Skeletal muscle satellite cell (primary cell): ENCODE measurements around the gene DUSP10.
A peak's percentile ranks its signal among the peaks of the same experiment; 100 is the strongest.

ENCODE experiments used
- H3K27me3 ChIP-seq: 2 replicates; pipeline ENCODE4 v1.7.0; 2013; ENCODE audit warnings: low read length; ENCODE audit not compliant: control insufficient read depth, insufficient read depth
- H3K36me3 ChIP-seq: 2 replicates; pipeline ENCODE4 v1.7.0; 2013; ENCODE audit warnings: mild to moderate bottlenecking, control low read depth, low read length; ENCODE audit not compliant: insufficient read depth
- H3K4me1 ChIP-seq: 2 replicates; pipeline ENCODE4 v1.7.0; 2013; ENCODE audit warnings: low read length; ENCODE audit not compliant: control insufficient read depth, insufficient read depth
- H3K4me2 ChIP-seq: 2 replicates; pipeline ENCODE4 v1.7.0; 2013; ENCODE audit warnings: mild to moderate bottlenecking, low read length
- H3K4me3 ChIP-seq: 2 replicates; pipeline ENCODE4 v1.7.0; 2013; ENCODE audit warnings: low read length
- H3K9ac ChIP-seq: 2 replicates; pipeline ENCODE4 v1.7.0; 2013; ENCODE audit warnings: mild to moderate bottlenecking, low read depth, low read length, moderate library complexity
- H3K9me3 ChIP-seq: replicated peaks from 2 replicates; pipeline ENCODE4 v1.7.0; 2013; ENCODE audit warnings: mild to moderate bottlenecking, control low read depth, low read length

Gene DUSP10

DNA sequence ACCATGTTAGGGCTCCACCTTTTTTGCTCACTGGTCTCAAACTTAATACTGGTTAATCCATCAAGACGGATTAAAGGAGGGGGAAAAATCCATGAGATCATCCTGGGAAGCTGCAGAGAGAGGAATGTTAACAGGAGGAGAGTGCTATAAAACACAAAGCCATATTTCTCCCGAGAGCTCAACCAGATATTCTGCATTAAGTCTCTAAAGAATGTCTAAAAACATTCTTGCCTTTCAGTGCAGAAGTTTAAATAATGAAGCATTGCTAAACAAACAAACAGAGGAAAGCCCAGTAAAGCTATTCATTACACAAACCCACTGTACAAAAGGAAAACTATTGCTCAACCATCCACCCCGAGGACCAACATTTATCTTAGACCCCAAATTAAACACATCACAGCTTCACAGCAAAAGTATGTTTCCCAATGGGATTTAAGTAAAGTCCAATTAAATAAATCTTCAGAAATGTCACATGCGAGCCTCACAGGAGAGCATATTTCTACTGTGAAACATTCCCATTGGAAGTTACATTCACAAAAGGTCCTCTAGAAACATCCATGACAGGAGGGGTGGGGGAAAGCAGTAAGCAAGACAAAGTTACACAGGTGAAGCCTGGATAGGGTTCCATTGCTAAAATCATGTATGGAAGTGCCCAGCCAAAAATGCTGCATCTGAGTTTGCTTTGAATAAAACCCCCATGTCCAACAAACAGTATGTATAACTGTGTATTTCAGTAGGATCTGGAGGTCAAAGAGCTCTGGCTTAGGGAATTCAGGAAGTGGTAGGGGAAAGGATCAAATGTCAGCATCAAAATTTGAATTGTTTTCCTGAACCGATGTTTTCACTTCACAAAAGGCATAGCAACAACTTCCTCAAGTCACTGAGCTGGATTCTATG lies 23.3 kb downstream of the DUSP10 start:
- Histone ChIP-seq H3K9ac (peak overlapping the region; percentile 51), H3K9me3 (no peaks in the 10 kb centered on the region), H3K4me3 (peak overlapping the region; percentile 36), H3K4me2 (peak overlapping the region; percentile 63), H3K36me3 (peaks cover 47% of the 10 kb centered on the region), H3K27me3 (no peaks in the 10 kb centered on the region), H3K4me1 (peaks cover 73% of the 10 kb centered on the region)

DNA sequence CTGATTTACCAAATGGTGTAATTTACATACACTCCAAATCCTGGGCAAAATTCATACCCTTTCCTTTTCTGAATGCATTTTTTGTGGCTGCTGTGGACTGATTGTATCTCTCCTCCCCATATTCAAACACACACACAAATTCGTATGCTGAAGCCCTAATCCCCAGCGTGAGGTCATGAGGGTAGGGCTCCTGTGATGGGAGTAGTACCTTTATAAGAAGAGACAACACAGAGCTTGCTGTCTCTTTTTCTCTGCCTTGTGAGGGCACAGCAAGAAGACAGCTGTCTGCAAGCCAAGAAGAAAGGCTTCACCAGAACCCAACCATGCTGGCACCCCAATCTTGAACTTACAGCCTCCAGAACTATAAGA lies 24.4 kb downstream of the DUSP10 start:
- Histone ChIP-seq H3K4me1 (peaks cover 70% of the 10 kb centered on the region), H3K4me3 (no peak overlapping the region), H3K36me3 (peaks cover 46% of the 10 kb centered on the region), H3K4me2 (peak overlapping the region; percentile 25), H3K9ac (no peak overlapping the region), H3K9me3 (no peaks in the 10 kb centered on the region), H3K27me3 (no peaks in the 10 kb centered on the region)

DNA sequence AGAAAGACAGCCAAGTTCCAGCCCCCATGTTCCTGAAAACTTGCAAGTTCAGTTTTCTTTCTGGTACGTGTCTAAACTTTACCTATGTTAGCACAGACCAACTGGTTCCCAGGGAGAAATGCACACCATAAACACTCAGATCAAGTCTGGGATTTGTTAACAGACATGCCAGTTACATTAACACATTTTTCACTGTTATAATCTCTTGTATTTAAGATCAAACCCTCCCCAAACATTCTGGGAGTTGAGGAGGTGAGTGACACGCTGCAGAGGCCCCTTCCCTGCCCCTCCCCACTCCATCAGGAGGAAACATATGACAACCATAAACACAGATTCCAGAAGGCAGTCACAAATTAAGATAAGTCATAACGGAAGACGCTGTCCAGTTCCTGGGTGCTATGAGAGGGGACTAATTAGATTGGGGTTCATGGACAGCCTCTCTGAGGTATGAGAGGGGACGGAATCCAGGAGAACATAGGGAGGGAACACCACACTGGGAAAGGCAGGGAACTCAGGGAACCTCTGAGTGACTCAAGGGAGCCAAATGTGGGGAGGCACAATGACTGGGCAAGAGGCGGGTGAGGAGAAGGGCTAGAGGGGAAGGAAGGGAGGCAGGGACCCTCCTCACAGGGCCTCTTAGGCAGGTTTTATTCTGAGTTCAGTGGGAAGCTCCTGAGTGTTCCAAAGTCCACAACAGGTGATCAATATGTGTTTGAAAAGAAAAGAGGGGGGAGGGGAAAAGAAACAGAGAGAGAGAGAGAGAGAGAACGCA lies 25.0 kb downstream of the DUSP10 start:
- Histone ChIP-seq H3K4me3 (no peak overlapping the region), H3K4me1 (peaks cover 72% of the 10 kb centered on the region), H3K27me3 (no peaks in the 10 kb centered on the region), H3K4me2 (peak overlapping the region; percentile 25), H3K36me3 (peaks cover 42% of the 10 kb centered on the region), H3K9ac (no peak overlapping the region), H3K9me3 (no peaks in the 10 kb centered on the region)

GRCh38 chr1:221715321-221716169 lies 26.3 kb downstream of the DUSP10 start:
- Histone ChIP-seq H3K9me3 (no peaks in the 10 kb centered on the region), H3K36me3 (peaks cover 44% of the 10 kb centered on the region), H3K4me1 (peaks cover 79% of the 10 kb centered on the region), H3K4me3 (no peak overlapping the region), H3K9ac (peak overlapping the region; percentile 3), H3K4me2 (peak overlapping the region; percentile 34), H3K27me3 (no peaks in the 10 kb centered on the region)

GRCh38 chr1:221714227-221715152 lies 27.4 kb downstream of the DUSP10 start:
- Histone ChIP-seq H3K27me3 (no peaks in the 10 kb centered on the region), H3K4me3 (no peak overlapping the region), H3K36me3 (peaks cover 50% of the 10 kb centered on the region), H3K4me1 (peaks cover 69% of the 10 kb centered on the region), H3K9ac (no peak overlapping the region), H3K9me3 (no peaks in the 10 kb centered on the region), H3K4me2 (no peak overlapping the region)

DNA sequence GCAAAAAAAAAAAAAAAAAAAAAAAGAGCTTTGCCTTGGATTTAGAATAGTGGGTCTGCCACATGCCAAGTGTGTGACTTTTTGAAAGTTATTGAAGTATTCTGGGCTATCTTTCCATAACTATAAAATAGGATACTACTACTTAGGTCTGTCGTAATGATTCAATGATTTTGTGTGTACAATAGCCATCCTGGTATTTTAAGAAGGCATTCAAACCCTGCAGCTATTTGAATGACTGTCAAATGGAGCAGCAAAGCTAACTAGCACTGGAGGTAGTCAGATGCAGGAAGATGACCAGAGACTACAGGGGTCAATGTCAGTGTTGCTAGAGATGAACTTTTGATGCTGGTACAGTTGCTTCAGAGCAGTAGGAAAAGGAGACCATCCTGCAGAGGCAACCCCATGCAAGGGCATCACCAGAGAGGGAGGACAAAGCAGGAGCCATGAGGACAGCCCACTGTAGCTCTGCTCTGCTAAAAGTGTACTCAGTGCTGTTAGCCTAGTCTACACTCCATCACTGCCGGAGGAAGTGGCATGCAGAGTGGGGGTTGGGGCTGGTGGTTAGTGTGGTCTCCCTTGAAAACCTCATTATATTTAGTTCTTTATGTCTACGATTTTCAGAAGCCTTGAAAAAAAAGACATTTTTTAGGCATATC lies 29.0 kb downstream of the DUSP10 start:
- Histone ChIP-seq H3K36me3 (peaks cover 49% of the 10 kb centered on the region), H3K4me3 (no peak overlapping the region), H3K4me2 (no peak overlapping the region), H3K9me3 (no peaks in the 10 kb centered on the region), H3K4me1 (peaks cover 66% of the 10 kb centered on the region), H3K9ac (no peak overlapping the region), H3K27me3 (no peaks in the 10 kb centered on the region)

- Histone ChIP-seq H3K27me3 (no peaks in the 10 kb centered on the region), H3K36me3 (peaks cover 45% of the 10 kb centered on the region), H3K4me3 (no peak overlapping the region), H3K9ac (no peak overlapping the region), H3K9me3 (no peaks in the 10 kb centered on the region), H3K4me2 (no peak overlapping the region), H3K4me1 (peaks cover 65% of the 10 kb centered on the region)
Measured at GRCh38 chr1:221712198-221712684, 29.6 kb downstream of the DUSP10 start.

- Histone ChIP-seq H3K9me3 (no peaks in the 10 kb centered on the region), H3K4me1 (peaks cover 60% of the 10 kb centered on the region), H3K4me3 (no peak overlapping the region), H3K9ac (no peak overlapping the region), H3K27me3 (no peaks in the 10 kb centered on the region), H3K36me3 (peaks cover 44% of the 10 kb centered on the region), H3K4me2 (no peak overlapping the region)
Measured at GRCh38 chr1:221711656-221712055, 30.2 kb downstream of the DUSP10 start.

DNA sequence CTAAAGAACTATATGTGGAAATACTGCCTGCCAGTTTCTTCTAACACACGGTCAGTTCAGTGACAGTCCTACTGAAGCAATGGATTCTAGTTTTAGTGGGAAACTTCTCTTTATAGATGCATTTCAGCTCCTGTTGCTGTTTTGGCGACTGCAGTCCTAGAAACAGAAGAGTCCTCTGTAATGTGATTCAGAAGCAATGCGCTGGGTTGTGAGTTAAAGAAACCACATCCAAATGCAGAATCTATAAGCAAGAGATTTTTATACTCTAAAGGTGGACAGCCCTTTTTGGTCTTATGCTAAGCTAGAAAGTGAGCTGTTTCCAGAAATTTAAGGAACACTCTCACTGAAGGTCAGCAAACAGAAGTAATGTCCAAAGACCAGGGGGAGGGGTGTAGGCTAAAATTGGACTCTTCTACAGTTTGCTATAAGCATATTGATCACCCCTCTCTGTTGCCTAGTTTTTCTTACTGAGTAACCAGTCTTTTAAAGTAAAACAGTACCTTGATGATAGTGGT lies 30.8 kb downstream of the DUSP10 start:
- Histone ChIP-seq H3K9ac (no peak overlapping the region), H3K9me3 (no peaks in the 10 kb centered on the region), H3K4me2 (no peak overlapping the region), H3K36me3 (peaks cover 45% of the 10 kb centered on the region), H3K4me3 (no peak overlapping the region), H3K4me1 (peaks cover 54% of the 10 kb centered on the region), H3K27me3 (no peaks in the 10 kb centered on the region)

DNA sequence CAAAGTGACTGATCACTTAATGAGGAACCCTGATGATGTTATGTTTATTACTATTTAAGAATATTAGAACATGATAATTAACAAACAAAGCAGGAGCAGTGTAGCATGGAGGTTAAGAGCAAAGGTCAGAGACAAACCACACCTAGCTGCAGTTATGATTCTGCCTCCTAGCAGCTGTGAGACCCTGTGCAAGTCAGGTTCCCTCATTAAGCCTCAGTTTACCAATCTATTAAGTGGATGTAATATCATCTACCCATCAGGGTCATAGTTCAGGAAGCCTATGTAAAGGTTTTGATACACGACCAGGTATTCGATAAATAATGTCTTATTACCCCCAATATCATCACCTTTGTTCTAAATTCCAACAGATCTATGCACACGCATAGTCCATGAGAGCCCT lies 32.0 kb downstream of the DUSP10 start:
- Histone ChIP-seq H3K4me1 (peaks cover 43% of the 10 kb centered on the region), H3K4me3 (no peak overlapping the region), H3K4me2 (no peak overlapping the region), H3K36me3 (peaks cover 55% of the 10 kb centered on the region), H3K9ac (no peak overlapping the region), H3K9me3 (no peaks in the 10 kb centered on the region), H3K27me3 (no peaks in the 10 kb centered on the region)
